HEK293 (cell line): ENCODE results near the gene WASF2.
"Not testable (repeated sequence)": the region's sequence is repeated elsewhere in the genome, so short reads cannot be mapped to it uniquely, and the experiment has no call there.

ENCODE experiments used
- HOXD13 ChIP-seq: sonication (generic); formaldehyde crosslinking; IDR thresholded peaks from 2 replicates; pipeline ENCODE4 v1.8.0; 2022; ENCODE audit warnings: missing genetic modification reagents, borderline replicate concordance
- TF ChIP-seq, protein P1 (sequence below): fragments of 450-650 bp; formaldehyde crosslinking; IDR thresholded peaks from 2 replicates; pipeline ENCODE4 v1.5.1; 2016; ENCODE audit warnings: missing biosample characterization, missing genetic modification characterization
- TF ChIP-seq, protein P2 (sequence below): fragments of 450-650 bp; formaldehyde crosslinking; IDR thresholded peaks from 2 replicates; pipeline ENCODE4 v1.5.1; 2016; ENCODE audit warnings: missing biosample characterization, missing genetic modification characterization

DNA sequence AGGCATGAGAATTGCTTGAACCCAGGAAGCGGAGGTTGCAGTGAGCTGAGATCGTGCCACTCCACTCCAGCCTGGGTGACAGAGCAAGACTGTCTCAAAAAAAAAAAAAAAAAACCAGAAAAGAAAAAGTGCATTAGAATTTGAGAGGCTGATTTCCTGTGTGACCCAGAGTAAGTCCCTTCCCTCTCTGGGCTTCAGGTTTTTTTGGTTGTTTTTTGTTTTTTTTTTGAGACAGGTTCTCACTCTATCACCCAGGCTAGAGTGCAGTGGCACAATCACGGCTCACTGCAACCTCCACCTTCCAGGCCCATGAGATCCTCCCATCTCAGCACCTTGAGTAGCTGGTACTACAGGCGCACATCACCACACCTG lies 48.3 kb upstream of the WASF2 start:
- TF ChIP-seq, protein P1, sequence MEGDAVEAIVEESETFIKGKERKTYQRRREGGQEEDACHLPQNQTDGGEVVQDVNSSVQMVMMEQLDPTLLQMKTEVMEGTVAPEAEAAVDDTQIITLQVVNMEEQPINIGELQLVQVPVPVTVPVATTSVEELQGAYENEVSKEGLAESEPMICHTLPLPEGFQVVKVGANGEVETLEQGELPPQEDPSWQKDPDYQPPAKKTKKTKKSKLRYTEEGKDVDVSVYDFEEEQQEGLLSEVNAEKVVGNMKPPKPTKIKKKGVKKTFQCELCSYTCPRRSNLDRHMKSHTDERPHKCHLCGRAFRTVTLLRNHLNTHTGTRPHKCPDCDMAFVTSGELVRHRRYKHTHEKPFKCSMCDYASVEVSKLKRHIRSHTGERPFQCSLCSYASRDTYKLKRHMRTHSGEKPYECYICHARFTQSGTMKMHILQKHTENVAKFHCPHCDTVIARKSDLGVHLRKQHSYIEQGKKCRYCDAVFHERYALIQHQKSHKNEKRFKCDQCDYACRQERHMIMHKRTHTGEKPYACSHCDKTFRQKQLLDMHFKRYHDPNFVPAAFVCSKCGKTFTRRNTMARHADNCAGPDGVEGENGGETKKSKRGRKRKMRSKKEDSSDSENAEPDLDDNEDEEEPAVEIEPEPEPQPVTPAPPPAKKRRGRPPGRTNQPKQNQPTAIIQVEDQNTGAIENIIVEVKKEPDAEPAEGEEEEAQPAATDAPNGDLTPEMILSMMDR (tag by site-specific recombination): not testable (repeated sequence)
- TF ChIP-seq, protein P2, sequence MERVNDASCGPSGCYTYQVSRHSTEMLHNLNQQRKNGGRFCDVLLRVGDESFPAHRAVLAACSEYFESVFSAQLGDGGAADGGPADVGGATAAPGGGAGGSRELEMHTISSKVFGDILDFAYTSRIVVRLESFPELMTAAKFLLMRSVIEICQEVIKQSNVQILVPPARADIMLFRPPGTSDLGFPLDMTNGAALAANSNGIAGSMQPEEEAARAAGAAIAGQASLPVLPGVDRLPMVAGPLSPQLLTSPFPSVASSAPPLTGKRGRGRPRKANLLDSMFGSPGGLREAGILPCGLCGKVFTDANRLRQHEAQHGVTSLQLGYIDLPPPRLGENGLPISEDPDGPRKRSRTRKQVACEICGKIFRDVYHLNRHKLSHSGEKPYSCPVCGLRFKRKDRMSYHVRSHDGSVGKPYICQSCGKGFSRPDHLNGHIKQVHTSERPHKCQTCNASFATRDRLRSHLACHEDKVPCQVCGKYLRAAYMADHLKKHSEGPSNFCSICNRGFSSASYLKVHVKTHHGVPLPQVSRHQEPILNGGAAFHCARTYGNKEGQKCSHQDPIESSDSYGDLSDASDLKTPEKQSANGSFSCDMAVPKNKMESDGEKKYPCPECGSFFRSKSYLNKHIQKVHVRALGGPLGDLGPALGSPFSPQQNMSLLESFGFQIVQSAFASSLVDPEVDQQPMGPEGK: not testable (repeated sequence)
- not testable (repeated sequence) for TF ChIP-seq HOXD13 (CRISPR knock-in tag)
